ENCODE data around the gene NDUFB1. TPM values are rescaled to one million over a fixed set of nuclear protein-coding genes. Genes with fewer than 3 reads are reported as not detected.

NDUFB1 gene
- total RNA-seq, 4 donors from 2014 or later, result 182 to 325 (median 217) TPM

GRCh38 chr14:92093320-92093719, 28.2 kb downstream of the NDUFB1 start:
- TF ChIP-seq POLR2A (IDR thresholded peaks at IDR 0.05) (no peak), CTCF (IDR thresholded peaks at IDR 0.05) (no peak)
- H3K36me3 ChIP-seq, result peaks cover 0 to 35% (median 0%) of the 10 kb centered on the region in 3 donors
- H3K27ac ChIP-seq, result no peak overlapping the region
- no peak overlapping the region for H3K4me3 ChIP-seq
- no peaks in the 10 kb centered on the region for H3K27me3 ChIP-seq
- no peak for DNase-seq
- H3K9me3 ChIP-seq, result no peaks in the 10 kb centered on the region
- no peaks in the 10 kb centered on the region for H3K4me1 ChIP-seq

- TF ChIP-seq POLR2A (IDR thresholded peaks at IDR 0.05) (no peak), CTCF (IDR thresholded peaks at IDR 0.05) (no peak)
- peaks cover 0 to 53% (median 0%) of the 10 kb centered on the region in 3 donors for H3K36me3 ChIP-seq
- no peak for DNase-seq
Observed at GRCh38 chr14:92088494-92088893, 33.0 kb downstream of the NDUFB1 start.

GRCh38 chr14:92074555-92074954, 47.0 kb downstream of the NDUFB1 start:
- no peak overlapping the region for H3K4me3 ChIP-seq
- no peak for TF ChIP-seq CTCF (IDR thresholded peaks at IDR 0.05)
- no peak for TF ChIP-seq POLR2A (IDR thresholded peaks at IDR 0.05)
- DNase-seq, result no peak
- peaks cover 0 to 60% (median 0%) of the 10 kb centered on the region in 3 donors for H3K36me3 ChIP-seq
- no peaks in the 10 kb centered on the region for H3K4me1 ChIP-seq
- H3K27me3 ChIP-seq, result no peaks in the 10 kb centered on the region
- H3K9me3 ChIP-seq, result no peaks in the 10 kb centered on the region
- no peak overlapping the region for H3K27ac ChIP-seq

More at GRCh38 chr14:92088494-92088893, 33.0 kb downstream of the NDUFB1 start:
- H3K27me3 ChIP-seq, result no peaks in the 10 kb centered on the region
- H3K9me3 ChIP-seq, result no peaks in the 10 kb centered on the region
- no peaks in the 10 kb centered on the region for H3K4me1 ChIP-seq
- no peak overlapping the region for H3K4me3 ChIP-seq
- H3K27ac ChIP-seq, result no peak overlapping the region

Other genes with a start within 250 kb of the NDUFB1 start
- 10 to 100 TPM; 30.5 to 61.1 (median 51.2) TPM for gene FBLN5, start 174.0 kb downstream of the NDUFB1 start, total RNA-seq
- 10 to 100 TPM; 24.0 to 74.3 (median 44.7) TPM for gene TRIP11, start 81.6 kb downstream of the NDUFB1 start, total RNA-seq
- gene ATXN3, start 15.1 kb downstream of the NDUFB1 start, total RNA-seq, result 100 to 1,000 TPM in 1 of 4 donors, 10 to 100 TPM in 3; 13.3 to 156 (median 23.3) TPM
- 10 to 100 TPM; 24.3 to 48.7 (median 25.4) TPM for gene CPSF2, start 263 bp upstream of the NDUFB1 start, total RNA-seq
- gene SLC24A4, start 201.5 kb upstream of the NDUFB1 start, total RNA-seq, result 1 to 10 TPM in 1 of 4 donors, under 1 TPM in 2, not detected in 1; 0.18 to 1.7 (median 0.54) TPM